Thyroid gland (tissue), 4 donors: Measurements from ENCODE around the gene C9orf72. TPM values are rescaled to one million over a fixed set of nuclear protein-coding genes. Genes with fewer than 3 reads are reported as not detected.

ENCODE experiments used
- DNase-seq, 2 donors: peaks; one replicate each; pipeline ENCODE4 v3.0.0-alpha.2; 2019
- H3K27ac ChIP-seq, 3 donors: fragments of 200-600 bp; sonication (generic); 1 replicate in 2 of 3; 2 replicates in 1 of 3; pipeline ENCODE4 v1.5.1; 2016 to 2019; ENCODE audit warnings: mild to moderate bottlenecking in 1 of 3, moderate library complexity in 1 of 3
- H3K27me3 ChIP-seq: fragments of 200-600 bp; sonication (generic); one replicate; pipeline ENCODE4 v1.5.1; 2019
- H3K36me3 ChIP-seq, 2 donors: fragments of 200-600 bp; sonication (generic); one replicate each; pipeline ENCODE4 v1.5.1; 2016 to 2019
- H3K4me1 ChIP-seq, 2 donors: fragments of 200-600 bp; sonication (generic); one replicate each; pipeline ENCODE4 v1.5.1; 2017 to 2019
- H3K4me3 ChIP-seq, 3 donors: fragments of 200-600 bp; sonication (generic); replicated peaks in 1 of 3; 1 replicate in 2 of 3; 2 replicates in 1 of 3; pipeline ENCODE4 v1.5.1; 2016; ENCODE audit warnings: mild to moderate bottlenecking in 1 of 3
- H3K9me3 ChIP-seq: fragments of 200-600 bp; sonication (generic); one replicate; pipeline ENCODE4 v1.5.1; 2017
- CTCF ChIP-seq, 6 experiments: fragments of 200-600 bp in 3 of 6; fragments of 450-650 bp in 3 of 6; sonication (generic) in 3 of 6; IDR thresholded peaks; one replicate each; pipeline ENCODE4 v1.5.1; 2016 to 2019; ENCODE audit warnings: antibody characterized with exemption in 6 of 6, mild to moderate bottlenecking in 2 of 6, inconsistent platforms in 1 of 6, moderate library complexity in 1 of 6
- POLR2A ChIP-seq, 2 donors: fragments of 450-650 bp; IDR thresholded peaks; one replicate each; pipeline ENCODE4 v1.6.1; 2017; ENCODE audit warnings: antibody characterized with exemption in 2 of 2, mild to moderate bottlenecking in 2 of 2, moderate library complexity in 1 of 2
- WGBS, 2 donors: methylation state at CpG; one replicate each; pipeline ENCODE4 v1.1.5; 2017; 5-methylcytosine and 5-hydroxymethylcytosine counted together
- intact Hi-C: fragments of 100-400 bp; cut with DNase I; formaldehyde crosslinking; loops from one replicate; pipeline ENCODE4 v1.15.1; 2023
- total RNA-seq, 4 donors: library from RNA; depleted of rRNA; stranded (reverse); fragments of >200 nt; gene quantifications; one replicate each; pipeline ENCODE4 v1.2.3, GENCODE V29; 2016

C9orf72 gene
- total RNA-seq, 4 donors from 2014 or later = 26.1 to 58.0 (median 49.5) TPM

- intact Hi-C loops = no loop called here
- Histone ChIP-seq H3K36me3 (no peaks in the 10 kb centered on the region), H3K4me3 (no peak overlapping the region), H3K9me3 (no peaks in the 10 kb centered on the region), H3K4me1 (peaks cover 12 to 20% of the 10 kb centered on the region in 2 donors), H3K27ac (peak overlapping the region; percentile 100), H3K27me3 (no peaks in the 10 kb centered on the region)
- no peak for DNase-seq
- TF ChIP-seq CTCF (IDR thresholded peaks at IDR 0.05) = no peak
- no peak for TF ChIP-seq POLR2A (IDR thresholded peaks at IDR 0.05)
- 96 to 97% methylated on average over 4 of the region's 4 CpGs for WGBS, 2 donors
Measured at GRCh38 chr9:27571011-27571410, 2.3 kb downstream of the C9orf72 start.

DNA sequence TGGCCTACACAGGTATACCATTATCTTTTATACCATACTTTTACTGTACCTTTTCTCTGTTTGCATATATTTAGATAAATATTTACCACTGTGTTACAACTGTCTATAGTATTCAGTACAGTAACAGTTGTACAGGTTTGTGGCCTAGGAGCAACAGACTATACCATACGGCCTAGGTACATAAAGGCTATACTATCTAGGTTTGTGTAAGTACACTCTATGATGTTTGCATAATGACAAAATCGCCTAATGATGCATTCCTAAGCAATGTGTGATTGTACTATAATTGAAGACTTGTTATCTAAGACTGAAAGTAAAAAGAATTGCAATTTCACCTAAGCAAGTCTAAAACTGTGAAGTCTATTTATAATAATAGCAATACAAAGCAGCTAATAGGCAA lies 3.9 kb downstream of the C9orf72 start:
- WGBS, 2 donors = 76 to 94% methylated on average over 2 of the region's 2 CpGs
- intact Hi-C loops = no loop called here
- TF ChIP-seq POLR2A (IDR thresholded peaks at IDR 0.05) = no peak
- no peak for TF ChIP-seq CTCF (IDR thresholded peaks at IDR 0.05)

DNA sequence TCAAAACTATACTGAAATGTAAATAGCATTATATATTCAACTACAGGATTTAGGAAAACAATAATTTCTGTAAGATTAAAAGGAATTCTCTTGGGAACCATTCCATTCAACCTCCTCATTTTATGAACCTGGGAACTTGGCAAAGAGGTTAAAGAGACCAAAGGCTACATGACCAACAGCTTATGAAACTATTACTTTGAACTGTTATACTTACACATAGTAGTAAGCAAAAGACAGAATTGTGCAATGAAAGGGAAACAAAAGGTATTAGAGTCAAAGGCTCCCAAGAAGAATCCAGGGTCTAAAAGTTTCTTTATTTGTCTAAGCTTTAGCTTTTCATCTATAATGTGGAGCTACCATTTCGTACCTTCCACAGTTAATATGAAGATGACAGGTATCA lies 7.2 kb downstream of the C9orf72 start:
- peaks cover 0 to 3% of the 10 kb centered on the region in 2 donors for H3K36me3 ChIP-seq
- H3K27me3 ChIP-seq = no peaks in the 10 kb centered on the region
- peaks cover 3 to 6% of the 10 kb centered on the region in 2 donors for H3K4me1 ChIP-seq
- WGBS, 2 donors = 98 to 99% methylated on average over 1 of the region's 1 CpG
- TF ChIP-seq CTCF (IDR thresholded peaks at IDR 0.05) (no peak), POLR2A (IDR thresholded peaks at IDR 0.05) (no peak)
- H3K4me3 ChIP-seq = no peak overlapping the region
- H3K9me3 ChIP-seq = no peaks in the 10 kb centered on the region
- no peak overlapping the region for H3K27ac ChIP-seq
- DNase-seq = no peak
- intact Hi-C loops = no loop called here

More for the DNA sequence above, 3.9 kb downstream of the C9orf72 start:
- H3K9me3 ChIP-seq = no peaks in the 10 kb centered on the region
- H3K27me3 ChIP-seq = no peaks in the 10 kb centered on the region
- no peak for DNase-seq
- H3K4me3 ChIP-seq = no peak overlapping the region
- no peaks in the 10 kb centered on the region for H3K36me3 ChIP-seq
- H3K27ac ChIP-seq = no peak overlapping the region
- peaks cover 12 to 20% of the 10 kb centered on the region in 2 donors for H3K4me1 ChIP-seq

GRCh38 chr9:27565696-27566095 lies 7.6 kb downstream of the C9orf72 start:
- peaks cover 0 to 2% of the 10 kb centered on the region in 2 donors for H3K4me1 ChIP-seq
- no peak overlapping the region for H3K27ac ChIP-seq
- no peaks in the 10 kb centered on the region for H3K9me3 ChIP-seq
- H3K27me3 ChIP-seq = no peaks in the 10 kb centered on the region
- DNase-seq = no peak
- H3K4me3 ChIP-seq = no peak overlapping the region
- H3K36me3 ChIP-seq = peaks cover 0 to 3% of the 10 kb centered on the region in 2 donors
- intact Hi-C loops = no loop called here
- no peak for TF ChIP-seq CTCF (IDR thresholded peaks at IDR 0.05)
- no peak for TF ChIP-seq POLR2A (IDR thresholded peaks at IDR 0.05)

GRCh38 chr9:27564670-27565069 lies 8.6 kb downstream of the C9orf72 start:
- H3K9me3 ChIP-seq = no peaks in the 10 kb centered on the region
- 81 to 89% methylated on average over 1 of the region's 1 CpG for WGBS, 2 donors
- H3K27me3 ChIP-seq = no peaks in the 10 kb centered on the region
- no peak overlapping the region for H3K4me3 ChIP-seq
- intact Hi-C loops = no loop called here
- no peaks in the 10 kb centered on the region for H3K4me1 ChIP-seq
- TF ChIP-seq CTCF (IDR thresholded peaks at IDR 0.05) (no peak), POLR2A (IDR thresholded peaks at IDR 0.05) (no peak)
- no peak for DNase-seq
- no peak overlapping the region for H3K27ac ChIP-seq
- H3K36me3 ChIP-seq = peaks cover 0 to 3% of the 10 kb centered on the region in 2 donors
